ENCODE measurements around the gene CCL4. TPM values are rescaled to one million over a fixed set of nuclear protein-coding genes. Genes with fewer than 3 reads are reported as not detected.
"Not testable (repeated sequence)": the region's sequence is repeated elsewhere in the genome, so short reads cannot be mapped to it uniquely, and the experiment has no call there.

The CCL4 gene
- total RNA-seq, result 0.40 TPM in 1 of 2 replicates, not detected in the other

GRCh38 chr17:36103401-36103975, at the start of gene CCL4:
CCL4 (plus strand) TSS chr17:36103827; CDS start chr17:36103906, 79 bp downstream.
- not testable (repeated sequence) for H3K4me3 ChIP-seq (ENCODE audit: low read depth, low read length); DNase-seq (ENCODE audit: low read depth)

- H3K4me3 ChIP-seq (ENCODE audit: low read depth, low read length), result no peak overlapping the region
- no peak for DNase-seq (ENCODE audit: low read depth)
- no peak for TF ChIP-seq CTCF (conservative IDR thresholded peaks at IDR 0.05; ENCODE audit: low read depth, low read length)
Measured at GRCh38 chr17:36055171-36055570, 48.5 kb upstream of the CCL4 start.

- no peak for DNase-seq (ENCODE audit: low read depth)
- no peak for TF ChIP-seq CTCF (conservative IDR thresholded peaks at IDR 0.05; ENCODE audit: low read depth, low read length)
- H3K4me3 ChIP-seq (ENCODE audit: low read depth, low read length), result no peak overlapping the region
Measured at GRCh38 chr17:36055921-36056520, 47.6 kb upstream of the CCL4 start.

GRCh38 chr17:36057911-36058310, 45.7 kb upstream of the CCL4 start:
- TF ChIP-seq CTCF (conservative IDR thresholded peaks at IDR 0.05; ENCODE audit: low read depth, low read length), result no peak
- H3K4me3 ChIP-seq (ENCODE audit: low read depth, low read length), result no peak overlapping the region
- no peak for DNase-seq (ENCODE audit: low read depth)

- DNase-seq (ENCODE audit: low read depth), result no peak
- H3K4me3 ChIP-seq (ENCODE audit: low read depth, low read length), result no peak overlapping the region
- no peak for TF ChIP-seq CTCF (conservative IDR thresholded peaks at IDR 0.05; ENCODE audit: low read depth, low read length)
Measured at GRCh38 chr17:36059406-36059805, 44.2 kb upstream of the CCL4 start.

- TF ChIP-seq CTCF (conservative IDR thresholded peaks at IDR 0.05; ENCODE audit: low read depth, low read length), result no peak
- no peak overlapping the region for H3K4me3 ChIP-seq (ENCODE audit: low read depth, low read length)
- no peak for DNase-seq (ENCODE audit: low read depth)
Measured at GRCh38 chr17:36060816-36061215, 42.8 kb upstream of the CCL4 start.

- no peak within 1 kb of the TSS for H3K4me3 ChIP-seq (ENCODE audit: low read depth, low read length)
- TF ChIP-seq CTCF (conservative IDR thresholded peaks at IDR 0.05; ENCODE audit: low read depth, low read length), result no peak
- no peak for DNase-seq (ENCODE audit: low read depth)
Measured at GRCh38 chr17:36063786-36064541, 39.7 kb upstream of the CCL4 start, which contains the start of gene CCL18. CCL18 (plus strand) TSS chr17:36064272; CDS start chr17:36064343, 71 bp downstream.

Data from epithelial cell of proximal tubule (primary cell).